ENCODE results near the gene MAG. TPM values are rescaled to one million over a fixed set of nuclear protein-coding genes. Genes with fewer than 3 reads are reported as not detected.

MAG gene
- total and polyA plus RNA-seq, 2 of the 8 experiments (the other 6 are each of a cell fraction or from before 2014, with no cell fraction given), result 0.20 to 1.3 TPM

DNA sequence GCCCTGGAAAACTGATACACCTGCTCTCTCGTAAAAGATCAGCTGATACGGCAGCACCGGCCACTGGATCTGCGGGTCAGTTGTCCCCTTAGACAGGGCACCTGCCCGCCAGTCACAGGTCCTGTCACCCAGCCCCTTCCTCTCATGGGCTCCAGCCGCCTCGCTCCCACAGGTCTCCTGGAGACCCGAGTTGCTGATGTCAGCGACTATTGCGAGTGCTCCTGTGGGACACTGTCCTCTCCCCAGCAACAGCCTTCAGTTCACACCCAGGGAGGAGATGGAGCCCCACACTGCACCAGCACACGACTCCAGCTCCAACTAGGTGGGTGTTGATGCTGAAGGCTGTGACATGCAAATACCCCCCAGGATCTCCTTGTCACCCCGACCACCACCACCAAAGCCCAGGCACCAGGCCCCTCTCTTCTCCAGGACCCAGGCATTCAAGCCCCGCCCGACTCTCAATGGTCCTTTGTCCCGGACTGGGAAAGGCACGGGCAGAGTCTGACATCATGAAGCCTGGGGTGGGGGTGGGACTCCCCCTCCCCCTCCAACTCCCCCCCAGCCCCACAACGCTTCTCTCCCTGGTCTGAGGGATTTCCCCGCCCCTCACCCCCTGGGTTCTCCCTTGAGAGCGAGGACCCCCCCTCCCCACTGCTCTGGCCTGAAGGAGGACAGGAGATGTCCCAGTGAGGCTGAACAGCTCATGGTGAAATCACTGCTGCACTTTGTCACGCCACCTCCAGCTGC is 1.4 kb upstream of the MAG start:
- no peak overlapping the region for H2AK5ac ChIP-seq (ENCODE audit: low read depth, low read length)
- H4K20me1 ChIP-seq (replicated peaks in 1 of 2; ENCODE audit: control insufficient read depth in 1 of 2, insufficient read depth in 2 of 2, low read length in 2 of 2), result no peaks in the 10 kb centered on the region
- no peak overlapping the region for H2BK5ac ChIP-seq (ENCODE audit: low read depth, low read length)
- no peak overlapping the region for H3K9ac ChIP-seq (replicated peaks in 1 of 4; ENCODE audit: extremely low read depth in 1 of 4, low read depth in 3 of 4, low read length in 3 of 4)
- no peak overlapping the region for H3K4ac ChIP-seq (replicated peaks; ENCODE audit: insufficient read length, low read depth, low read length)
- FAIRE-seq (no peak), DNase-seq (ENCODE audit: low read depth in 1 of 2, low spot score in 2 of 2) (no peak)
- H3K9me3 ChIP-seq (ENCODE audit: insufficient read depth in 2 of 2, low read depth in 1 of 2, low read length in 1 of 2), result no peaks in the 10 kb centered on the region
- no peak overlapping the region; the same call in 1 of the 2 replicates for H2AFZ ChIP-seq (ENCODE audit: low read length)
- no peak overlapping the region for H3K4me2 ChIP-seq (ENCODE audit: insufficient read depth in 1 of 2, low read depth in 2 of 2, low read length in 2 of 2)
- WGBS, 2 experiments (ENCODE audit: extremely low coverage in 1 of 2, insufficient coverage in 1 of 2, insufficient read length in 1 of 2, insufficient replicate concordance in 2 of 2, low coverage in 1 of 2, low lambda C conversion rate in 2 of 2, missing lambda C conversion rate in 1 of 2), result 84% methylated on average over 13 of the region's 20 CpGs; no CpG with 5 or more reads in 1 of the 2 experiments
- ChIA-PET CTCF (ENCODE audit: partially characterized antibody) (interaction anchor here (0.5 to 2.1 kb wide), 3 partner anchors 21 to 166 kb away, joined by 3 to 14 read pairs (median 6); no protein-coding TSS in a partner anchor), POLR2A (ENCODE audit: partially characterized antibody) (interaction anchor here (1.2 to 2.2 kb wide), 2 partner anchors 9 to 18 kb away, joined by 3 to 16 read pairs; partner anchors contain the start of gene HAMP)
- H4K5ac ChIP-seq (ENCODE audit: insufficient read length, low read depth, low read length), result no peak overlapping the region
- H2BK120ac ChIP-seq (replicated peaks; ENCODE audit: low read depth, low read length), result no peak overlapping the region
- H3K4me1 ChIP-seq (replicated peaks in 1 of 4; ENCODE audit: control insufficient read depth in 3 of 4, insufficient read depth in 4 of 4, low read length in 3 of 4), result peaks cover 0 to 20% (median 9%) of the 10 kb centered on the region in 4 experiments; a peak in 6 of 7 replicates
- no peaks in the 10 kb centered on the region for H3K36me3 ChIP-seq (ENCODE audit: control insufficient read depth in 2 of 4, insufficient read depth in 4 of 4, low read length in 3 of 4)
- no peak overlapping the region for H3K56ac ChIP-seq (replicated peaks; ENCODE audit: insufficient read length, low read depth, low read length)
- H3K27me3 ChIP-seq (replicated peaks in 1 of 4; ENCODE audit: control insufficient read depth in 3 of 4, extremely low read depth in 1 of 4, insufficient read depth in 3 of 4, low read length in 3 of 4), result no peaks in the 10 kb centered on the region; a peak in 1 of 7 replicates
- peak overlapping the region; percentile 17; the same call in 1 of the 2 replicates for H2BK12ac ChIP-seq (ENCODE audit: low read depth, low read length)
- no peak overlapping the region for H3K23ac ChIP-seq (ENCODE audit: insufficient read length)
- H4K91ac ChIP-seq (replicated peaks; ENCODE audit: insufficient read length, low read length), result no peak overlapping the region
- H2BK15ac ChIP-seq (ENCODE audit: low read length), result 0 out of 2 replicates have a peak overlapping the region, but pooled peaks have one; percentile 29
- H3K27ac ChIP-seq (ENCODE audit: low read depth, low read length), result no peak overlapping the region
- no peak overlapping the region for H3K18ac ChIP-seq (ENCODE audit: extremely low read depth, low read length)
- no peaks in the 10 kb centered on the region for H3K79me1 ChIP-seq (ENCODE audit: low read depth, low read length)
- peak overlapping the region; percentile 74; the same call in 1 of the 2 replicates for H4K8ac ChIP-seq (ENCODE audit: extremely low read depth, insufficient read depth, low read length)
- H3K79me2 ChIP-seq (ENCODE audit: control insufficient read depth in 1 of 2, insufficient read depth in 2 of 2, low read length in 2 of 2), result no peaks in the 10 kb centered on the region
- H3K4me3 ChIP-seq (ENCODE audit: extremely low read depth in 1 of 4, insufficient read depth in 2 of 4, low read depth in 3 of 4, low read length in 4 of 4), result no peak overlapping the region
- no peak overlapping the region for H2BK20ac ChIP-seq (ENCODE audit: low read length)
- no peaks in the 10 kb centered on the region for H3K23me2 ChIP-seq (ENCODE audit: low read depth, low read length)
- no peak overlapping the region for H3K14ac ChIP-seq (ENCODE audit: insufficient read length)
- TF ChIP-seq SP2 (IDR thresholded peaks at IDR 0.05; ENCODE audit: low read length), result no peak
- TF ChIP-seq TBP (IDR thresholded peaks at IDR 0.05; ENCODE audit: low read depth, low read length), result no peak
- TF ChIP-seq SIRT6 (IDR thresholded peaks at IDR 0.05; ENCODE audit: low read length), result no peak
- TF ChIP-seq RAD21 (IDR thresholded peaks at IDR 0.05 in 1 of 2, conservative IDR thresholded peaks at IDR 0.05 in 1 of 2; ENCODE audit: low read depth in 2 of 2, low read length in 2 of 2), result no peak
- TF ChIP-seq SRF (IDR thresholded peaks at IDR 0.05; ENCODE audit: low read depth, low read length), result no peak
- no peak for TF ChIP-seq POU5F1 (IDR thresholded peaks at IDR 0.05; ENCODE audit: low read depth, low read length)
- no peak for TF ChIP-seq GTF2F1 (IDR thresholded peaks at IDR 0.05; ENCODE audit: borderline replicate concordance, low read depth, low read length)
- TF ChIP-seq, protein P1, sequence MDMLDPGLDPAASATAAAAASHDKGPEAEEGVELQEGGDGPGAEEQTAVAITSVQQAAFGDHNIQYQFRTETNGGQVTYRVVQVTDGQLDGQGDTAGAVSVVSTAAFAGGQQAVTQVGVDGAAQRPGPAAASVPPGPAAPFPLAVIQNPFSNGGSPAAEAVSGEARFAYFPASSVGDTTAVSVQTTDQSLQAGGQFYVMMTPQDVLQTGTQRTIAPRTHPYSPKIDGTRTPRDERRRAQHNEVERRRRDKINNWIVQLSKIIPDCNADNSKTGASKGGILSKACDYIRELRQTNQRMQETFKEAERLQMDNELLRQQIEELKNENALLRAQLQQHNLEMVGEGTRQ (IDR thresholded peaks at IDR 0.05; ENCODE audit: low read length), result no peak
- TF ChIP-seq SP1 (IDR thresholded peaks at IDR 0.05; ENCODE audit: low read depth, low read length), result no peak
- no peak for TF ChIP-seq TCF12 (IDR thresholded peaks at IDR 0.05; ENCODE audit: low read depth, low read length)
- TF ChIP-seq JUND (IDR thresholded peaks at IDR 0.05; ENCODE audit: low read length), result no peak
- TF ChIP-seq BACH1 (IDR thresholded peaks at IDR 0.05; ENCODE audit: low read length), result no peak

Measured in H1 (cell line).